HG02884 (cell line): ENCODE data around the gene THBS1.

Experiments used
- ATAC-seq: cut with Tn5 transposase; IDR thresholded peaks from one replicate; pipeline ENCODE4 v1.9.1; 2021; ENCODE audit warnings: mild to moderate bottlenecking, moderate library complexity; ENCODE audit not compliant: unreplicated experiment

THBS1 gene

DNA sequence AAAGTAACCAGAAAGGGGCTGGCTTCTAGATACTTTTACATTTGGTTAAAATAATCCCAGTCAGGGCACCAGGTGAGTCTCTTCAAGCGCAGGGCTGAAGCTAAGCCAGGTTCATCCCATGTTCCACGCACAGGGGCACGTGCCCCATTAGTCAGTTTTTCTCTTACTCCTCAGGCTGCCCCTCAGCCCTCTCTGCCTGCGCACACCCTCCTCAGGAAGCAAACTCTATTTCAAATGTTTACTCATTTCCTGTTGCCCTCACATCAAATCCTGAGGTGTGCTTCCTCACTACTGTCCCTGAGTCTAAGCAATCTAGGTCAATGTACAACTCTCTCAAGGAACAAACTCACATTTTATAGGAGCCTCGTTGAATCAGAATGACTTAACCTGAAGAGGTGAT lies 48.5 kb downstream of the THBS1 start:
- ATAC-seq = no peak

- ATAC-seq = no peak
These were observed 49.0 kb downstream of the THBS1 start for GRCh38 chr15:39629906-39630305.

GRCh38 chr15:39631357-39631756 lies 50.5 kb downstream of the THBS1 start:
- ATAC-seq = no peak

DNA sequence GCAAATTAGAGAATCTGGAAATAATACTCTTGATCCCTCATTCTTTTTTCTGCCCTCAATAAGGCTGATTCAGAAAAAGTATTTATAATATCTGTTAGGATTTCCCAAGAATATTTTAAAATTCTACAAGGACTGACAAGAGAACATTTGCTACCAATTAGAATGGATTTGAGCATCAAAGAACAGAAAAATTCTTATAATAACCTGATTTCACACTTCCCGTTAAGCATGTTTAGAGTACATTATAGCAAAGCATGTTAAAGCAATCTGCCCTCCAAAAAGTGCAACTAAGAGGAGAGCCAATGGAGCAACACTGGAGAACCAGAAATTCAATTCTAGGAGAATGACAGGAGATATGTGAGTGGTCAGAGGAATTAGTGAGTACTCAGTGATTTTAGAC lies 57.2 kb downstream of the THBS1 start:
- ATAC-seq = no peak

DNA sequence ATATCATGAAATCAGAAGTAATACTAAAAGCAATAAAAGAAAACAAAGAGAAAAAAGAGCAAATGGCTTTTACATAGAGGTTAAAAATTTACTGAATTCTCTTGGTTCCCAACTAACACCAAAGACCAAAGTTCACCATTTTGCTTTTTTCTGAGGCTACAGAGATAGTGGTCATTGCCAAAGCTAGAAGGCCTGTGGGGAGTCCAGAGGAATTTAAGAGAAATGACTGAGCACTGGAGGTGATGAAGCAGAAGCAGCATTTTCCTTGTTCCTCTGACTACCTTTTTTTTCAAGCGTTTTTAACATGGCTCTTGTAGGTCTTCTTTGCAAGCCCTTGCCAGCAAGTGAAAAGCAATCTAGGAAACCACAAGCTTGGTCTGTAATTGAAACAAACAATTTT lies 58.2 kb downstream of the THBS1 start:
- ATAC-seq = no peak

GRCh38 chr15:39640665-39641064 lies 59.8 kb downstream of the THBS1 start:
- no peak for ATAC-seq

- no peak for ATAC-seq
These were observed 60.5 kb downstream of the THBS1 start for GRCh38 chr15:39641191-39641889.

- ATAC-seq = no peak
These were observed 61.2 kb downstream of the THBS1 start for GRCh38 chr15:39642011-39642640.

DNA sequence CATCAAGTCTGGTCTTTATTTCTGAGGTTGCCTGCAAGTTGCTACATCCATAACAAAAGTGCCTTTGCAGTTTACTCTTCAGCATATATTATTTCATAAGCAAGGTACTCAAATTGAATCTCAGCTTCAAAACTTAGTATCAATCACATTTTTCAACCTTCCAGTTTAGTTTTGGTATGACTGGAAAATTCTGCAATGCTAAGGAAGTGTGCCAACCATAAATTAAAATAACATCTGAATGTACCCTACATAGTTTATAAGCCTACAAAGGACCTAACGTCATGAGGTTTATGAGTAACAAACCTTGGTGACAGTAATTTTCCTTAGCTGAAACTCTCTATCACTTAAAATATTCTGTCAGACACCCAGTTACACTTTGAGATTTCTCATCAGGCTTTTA lies 62.8 kb downstream of the THBS1 start:
- ATAC-seq = no peak

DNA sequence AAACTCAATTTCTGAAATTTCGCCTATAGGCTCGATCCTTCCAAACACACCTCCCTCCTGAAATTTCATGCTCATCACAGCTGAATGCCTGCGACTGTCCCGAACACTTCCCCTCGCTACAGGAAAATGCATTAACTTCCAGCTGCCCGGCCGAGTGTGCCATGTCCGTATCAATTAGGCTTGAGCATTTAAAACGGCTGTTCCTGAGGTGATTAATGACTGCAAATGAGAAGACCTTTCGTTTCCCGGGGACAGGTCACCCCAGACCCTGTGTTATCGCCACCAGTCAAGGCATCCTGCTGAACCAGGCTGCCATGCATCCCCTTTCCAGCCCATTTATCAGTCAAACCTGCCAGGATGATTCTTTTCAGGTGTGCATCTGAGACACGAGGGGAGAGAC lies 63.3 kb downstream of the THBS1 start:
- ATAC-seq = no peak

GRCh38 chr15:39645138-39645975 lies 64.5 kb downstream of the THBS1 start:
- ATAC-seq = no peak

- no peak for ATAC-seq
These were observed 65.0 kb downstream of the THBS1 start for GRCh38 chr15:39645976-39646257.

GRCh38 chr15:39646425-39646824 lies 65.5 kb downstream of the THBS1 start:
- ATAC-seq = no peak
